Spleen (tissue), 7 donors: ENCODE results near the gene ACTN2.
A peak's percentile ranks its signal among the peaks of the same experiment; 100 is the strongest.

Experiments used
- POLR2A ChIP-seq, 3 donors: fragments of 450-650 bp; IDR thresholded peaks; one replicate each; pipeline ENCODE4 v1.5.1; 2017; ENCODE audit warnings: antibody characterized with exemption in 3 of 3, mild to moderate bottlenecking in 1 of 3
- POLR2AphosphoS5 ChIP-seq, 3 donors: sonication (generic); formaldehyde crosslinking; IDR thresholded peaks; one replicate each; pipeline ENCODE4 v1.5.1; 2017; ENCODE audit warnings: antibody characterized with exemption in 3 of 3
- TF ChIP-seq, protein P1 (sequence below), 11 experiments: fragments of 200-600 bp in 7 of 11; fragments of 450-650 bp in 4 of 11; sonication (generic) in 4 of 11; IDR thresholded peaks in 8 of 11; conservative IDR thresholded peaks in 3 of 11; 1 replicate in 7 of 11; 2 replicates in 4 of 11; pipeline versions ENCODE4 v1.4.0 to v1.8.0; 2016 to 2021; ENCODE audit warnings: antibody characterized with exemption in 11 of 11, inconsistent platforms in 4 of 11, mild to moderate bottlenecking in 1 of 11
- donor health status: DM: no; HTN: no; CAD: no; lungs with moderate emphysema.
- donor health status: DM: no; HTN: no; CAD: no.
- donor health status: DM: no; HTN: no; CAD: no.

DNA sequence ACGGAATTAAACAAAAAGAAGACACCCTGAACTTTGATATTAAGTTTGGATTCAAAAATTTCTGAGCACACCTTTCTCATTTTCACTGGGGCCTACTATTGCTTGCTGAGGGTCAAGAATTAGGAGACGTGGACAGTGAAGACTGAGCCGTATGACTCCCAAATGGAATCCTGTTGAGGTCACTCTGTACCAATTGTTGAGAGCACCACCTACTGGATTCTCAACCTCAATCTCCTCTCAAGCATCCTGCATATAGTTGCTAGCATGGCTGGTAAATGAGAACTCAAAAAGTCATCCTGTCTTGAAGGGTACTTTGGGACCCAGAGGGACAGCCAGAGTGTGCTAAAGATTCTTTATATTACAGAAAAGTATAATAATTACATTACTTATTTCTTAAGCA lies 88.6 kb downstream of the ACTN2 start:
- TF ChIP-seq, protein P1, sequence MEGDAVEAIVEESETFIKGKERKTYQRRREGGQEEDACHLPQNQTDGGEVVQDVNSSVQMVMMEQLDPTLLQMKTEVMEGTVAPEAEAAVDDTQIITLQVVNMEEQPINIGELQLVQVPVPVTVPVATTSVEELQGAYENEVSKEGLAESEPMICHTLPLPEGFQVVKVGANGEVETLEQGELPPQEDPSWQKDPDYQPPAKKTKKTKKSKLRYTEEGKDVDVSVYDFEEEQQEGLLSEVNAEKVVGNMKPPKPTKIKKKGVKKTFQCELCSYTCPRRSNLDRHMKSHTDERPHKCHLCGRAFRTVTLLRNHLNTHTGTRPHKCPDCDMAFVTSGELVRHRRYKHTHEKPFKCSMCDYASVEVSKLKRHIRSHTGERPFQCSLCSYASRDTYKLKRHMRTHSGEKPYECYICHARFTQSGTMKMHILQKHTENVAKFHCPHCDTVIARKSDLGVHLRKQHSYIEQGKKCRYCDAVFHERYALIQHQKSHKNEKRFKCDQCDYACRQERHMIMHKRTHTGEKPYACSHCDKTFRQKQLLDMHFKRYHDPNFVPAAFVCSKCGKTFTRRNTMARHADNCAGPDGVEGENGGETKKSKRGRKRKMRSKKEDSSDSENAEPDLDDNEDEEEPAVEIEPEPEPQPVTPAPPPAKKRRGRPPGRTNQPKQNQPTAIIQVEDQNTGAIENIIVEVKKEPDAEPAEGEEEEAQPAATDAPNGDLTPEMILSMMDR (IDR thresholded peaks at IDR 0.05 in 8 of 11, conservative IDR thresholded peaks at IDR 0.05 in 3 of 11): peak in 1 of 11 experiments; percentile 15
- TF ChIP-seq POLR2AphosphoS5 (IDR thresholded peaks at IDR 0.05) (no peak), POLR2A (IDR thresholded peaks at IDR 0.05) (no peak)
